Transverse colon (tissue), 4 donors: ENCODE results near the gene CFAP126. TPM values are rescaled to one million over a fixed set of nuclear protein-coding genes. Genes with fewer than 3 reads are reported as not detected.
A peak's percentile ranks its signal among the peaks of the same experiment; 100 is the strongest.
"Not testable (repeated sequence)": the region's sequence is repeated elsewhere in the genome, so short reads cannot be mapped to it uniquely, and the experiment has no call there.

Source experiments
- DNase-seq: peaks from one replicate; pipeline ENCODE4 v3.0.0-alpha.2; 2019
- H3K27ac ChIP-seq, 4 donors: fragments of 200-600 bp; sonication (generic); 2 replicates each; pipeline ENCODE4 v1.5.1; 2016 to 2018; ENCODE audit warnings: inconsistent platforms in 4 of 4
- H3K27me3 ChIP-seq: fragments of 200-600 bp; sonication (generic); 2 replicates; pipeline ENCODE4 v1.5.1; 2017; ENCODE audit warnings: inconsistent platforms
- H3K36me3 ChIP-seq, 4 donors: fragments of 200-600 bp; sonication (generic); 2 replicates each; pipeline ENCODE4 v1.5.1; 2017 to 2019; ENCODE audit warnings: inconsistent platforms in 4 of 4
- H3K4me1 ChIP-seq, 4 donors: fragments of 200-600 bp; sonication (generic); 2 replicates each; pipeline ENCODE4 v1.5.1; 2017 to 2020; ENCODE audit warnings: inconsistent platforms in 4 of 4
- H3K4me3 ChIP-seq, 4 donors: fragments of 200-600 bp; sonication (generic); 1 replicate in 1 of 4; 2 replicates in 3 of 4; pipeline versions ENCODE4 v1.5.1 to v1.6.1; 2017 to 2019; ENCODE audit warnings: inconsistent platforms in 4 of 4
- H3K9me3 ChIP-seq, 2 donors: fragments of 200-600 bp; sonication (generic); 2 replicates each; pipeline ENCODE4 v1.5.1; 2017 to 2019; ENCODE audit warnings: inconsistent platforms in 2 of 2
- CTCF ChIP-seq, 5 experiments: fragments of 200-600 bp in 3 of 5; fragments of 450-650 bp in 2 of 5; sonication (generic) in 3 of 5; IDR thresholded peaks; 1 replicate in 2 of 5; 2 replicates in 3 of 5; pipeline ENCODE4 v1.5.1; 2016 to 2017; ENCODE audit warnings: antibody characterized with exemption in 5 of 5, inconsistent platforms in 3 of 5, mild to moderate bottlenecking in 2 of 5, moderate library complexity in 1 of 5
- EP300 ChIP-seq: sonication (generic); formaldehyde crosslinking; IDR thresholded peaks from one replicate; pipeline ENCODE4 v1.6.1; 2017; ENCODE audit warnings: antibody characterized with exemption, low read depth
- POLR2A ChIP-seq: fragments of 450-650 bp; IDR thresholded peaks from one replicate; pipeline ENCODE4 v1.6.1; 2016; ENCODE audit warnings: antibody characterized with exemption, mild to moderate bottlenecking, moderate library complexity
- POLR2AphosphoS5 ChIP-seq, 3 donors: sonication (generic); formaldehyde crosslinking; IDR thresholded peaks; one replicate each; pipeline ENCODE4 v1.6.1; 2016; ENCODE audit warnings: antibody characterized with exemption in 3 of 3
- WGBS, 2 donors: methylation state at CpG; one replicate each; pipeline ENCODE4 v1.1.5; 2018; ENCODE audit warnings: low coverage in 1 of 2; 5-methylcytosine and 5-hydroxymethylcytosine counted together
- in situ Hi-C, 4 donors: fragments of 200-750 bp; cut with MboI; loops; one replicate each; pipeline versions ENCODE4 v1.15.0 to v1.15.1; 2017; ENCODE audit warnings: low sequenced_read_pairs in 3 of 4, low pct_ligation_motif_present in 1 of 4, low pct_unique_long_range_greater_than_20kb in 1 of 4
- intact Hi-C: fragments of 100-400 bp; cut with DNase I; formaldehyde crosslinking; loops from one replicate; pipeline ENCODE4 v1.15.1; 2023; ENCODE audit warnings: low total_unique reads
- total RNA-seq, 4 donors: library from RNA; depleted of rRNA; stranded (reverse); fragments of >200 nt; gene quantifications; one replicate each; pipeline ENCODE4 v1.1.0, GENCODE V29; 2016

The CFAP126 gene
- total RNA-seq, 4 donors from 2014 or later, result not detected

- Histone ChIP-seq H3K9me3 (no peaks in the 10 kb centered on the region), H3K27ac (no peak overlapping the region), H3K27me3 (no peaks in the 10 kb centered on the region), H3K36me3 (no peaks in the 10 kb centered on the region), H3K4me3 (no peak overlapping the region), H3K4me1 (peaks cover 0 to 17% (median 0%) of the 10 kb centered on the region in 4 donors)
- no peak for DNase-seq
- WGBS, 2 donors, result 89 to 100% methylated on average over 3 to 6 of the region's 6 CpGs
- no peak for TF ChIP-seq EP300
- TF ChIP-seq POLR2A, result no peak
- TF ChIP-seq POLR2AphosphoS5 (IDR thresholded peaks at IDR 0.05), result no peak
- in situ Hi-C loops, result no loop called here
- intact Hi-C loops, result no loop called here
Measured at GRCh38 chr1:161407451-161407985, 39.8 kb upstream of the CFAP126 start.

DNA sequence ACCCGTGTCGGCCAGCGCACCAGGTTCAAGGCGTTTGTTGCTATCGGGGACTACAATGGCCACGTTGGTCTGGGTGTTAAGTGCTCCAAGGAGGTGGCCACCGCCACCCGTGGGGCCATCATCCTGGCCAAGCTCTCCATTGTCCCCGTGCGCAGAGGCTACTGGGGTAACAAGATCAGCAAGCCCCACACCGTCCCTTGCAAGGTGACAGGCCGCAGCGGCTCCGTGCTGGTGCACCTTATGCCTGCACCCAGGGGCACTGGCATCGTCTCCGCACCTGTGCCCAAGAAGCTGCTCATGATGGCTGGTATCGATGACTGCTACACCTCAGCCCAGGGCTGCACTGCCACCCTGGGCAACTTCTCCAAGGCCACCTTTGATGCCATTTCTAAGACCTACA lies 38.9 kb upstream of the CFAP126 start:
- in situ Hi-C loops, intact Hi-C loops, DNase-seq, H3K27ac ChIP-seq, H3K4me3 ChIP-seq, H3K36me3 ChIP-seq, H3K27me3 ChIP-seq, H3K9me3 ChIP-seq: not testable (repeated sequence)
- H3K4me1 ChIP-seq, result peaks cover 0 to 17% (median 0%) of the 10 kb centered on the region in 4 donors
- 97% methylated on average over 15 of the region's 17 CpGs; no CpG with 5 or more reads in 1 of the 2 donors for WGBS, 2 donors

DNA sequence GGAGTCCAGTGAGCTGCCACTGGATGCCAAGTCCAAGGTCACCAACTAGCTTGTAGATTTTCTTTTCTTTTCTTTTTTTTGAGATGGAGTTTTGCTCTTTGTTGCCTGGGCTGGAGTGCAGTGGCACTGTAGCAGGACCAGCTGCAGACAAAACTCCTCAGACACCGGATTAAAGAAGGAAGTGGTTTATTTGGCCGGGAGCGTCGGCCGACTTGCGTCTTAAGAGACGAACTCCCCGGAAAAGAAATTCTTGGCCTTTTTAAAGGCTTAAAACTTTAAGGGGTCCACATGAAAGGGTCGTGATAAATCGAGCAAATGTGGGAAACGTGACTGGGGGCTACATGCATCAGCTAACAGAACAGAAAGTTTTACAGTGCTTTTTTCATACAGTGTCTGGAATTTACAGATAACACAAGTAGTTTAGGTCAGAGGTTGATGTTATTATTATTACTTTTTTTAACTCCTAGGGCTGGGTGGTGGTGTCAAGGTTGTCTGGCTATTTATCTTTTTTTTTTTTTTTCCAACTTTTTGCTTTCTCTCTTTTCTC lies 36.4 kb upstream of the CFAP126 start:
- Histone ChIP-seq H3K4me1 (peaks cover 4 to 13% (median 5%) of the 10 kb centered on the region in 4 donors), H3K27ac (no peak overlapping the region), H3K36me3 (no peaks in the 10 kb centered on the region), H3K27me3 (no peaks in the 10 kb centered on the region), H3K9me3 (no peaks in the 10 kb centered on the region), H3K4me3 (no peak overlapping the region)
- no peak for TF ChIP-seq CTCF (IDR thresholded peaks at IDR 0.05)
- no peak for TF ChIP-seq POLR2A
- no peak for TF ChIP-seq EP300
- no peak for TF ChIP-seq POLR2AphosphoS5 (IDR thresholded peaks at IDR 0.05)
- in situ Hi-C loops, result no loop called here
- intact Hi-C loops, result no loop called here
- DNase-seq, result no peak
- WGBS, 2 donors, result 76 to 80% methylated on average over 3 to 11 of the region's 11 CpGs

DNA sequence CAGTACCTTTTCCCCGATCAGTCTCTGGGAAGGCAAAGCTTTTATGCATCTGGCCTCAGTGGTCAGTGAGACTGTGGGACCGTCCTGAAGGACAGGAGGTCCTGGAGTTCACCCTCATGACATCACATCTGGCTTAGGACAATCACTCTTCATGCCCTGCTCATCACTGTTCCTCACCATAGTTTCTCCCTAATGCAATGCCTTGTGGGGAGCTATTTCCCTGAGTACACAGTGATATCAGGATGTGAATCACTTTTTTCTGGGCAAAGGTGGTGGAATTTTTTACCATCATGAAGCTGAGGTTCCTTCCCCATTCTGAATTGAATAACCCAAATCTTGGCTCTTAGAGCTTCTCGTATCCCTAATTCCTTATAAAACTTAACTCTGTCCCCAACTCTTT lies 34.8 kb upstream of the CFAP126 start:
- DNase-seq, result no peak
- H3K27me3 ChIP-seq, result no peaks in the 10 kb centered on the region
- in situ Hi-C loops, result no loop called here
- peaks cover 9 to 20% (median 11%) of the 10 kb centered on the region in 4 donors for H3K4me1 ChIP-seq
- 87 to 96% methylated on average over 3 of the region's 3 CpGs for WGBS, 2 donors
- intact Hi-C loops, result no loop called here
- no peaks in the 10 kb centered on the region for H3K36me3 ChIP-seq
- no peaks in the 10 kb centered on the region for H3K9me3 ChIP-seq
- TF ChIP-seq CTCF (IDR thresholded peaks at IDR 0.05) (no peak), POLR2A (no peak)
- no peak overlapping the region for H3K4me3 ChIP-seq
- no peak overlapping the region for H3K27ac ChIP-seq

DNA sequence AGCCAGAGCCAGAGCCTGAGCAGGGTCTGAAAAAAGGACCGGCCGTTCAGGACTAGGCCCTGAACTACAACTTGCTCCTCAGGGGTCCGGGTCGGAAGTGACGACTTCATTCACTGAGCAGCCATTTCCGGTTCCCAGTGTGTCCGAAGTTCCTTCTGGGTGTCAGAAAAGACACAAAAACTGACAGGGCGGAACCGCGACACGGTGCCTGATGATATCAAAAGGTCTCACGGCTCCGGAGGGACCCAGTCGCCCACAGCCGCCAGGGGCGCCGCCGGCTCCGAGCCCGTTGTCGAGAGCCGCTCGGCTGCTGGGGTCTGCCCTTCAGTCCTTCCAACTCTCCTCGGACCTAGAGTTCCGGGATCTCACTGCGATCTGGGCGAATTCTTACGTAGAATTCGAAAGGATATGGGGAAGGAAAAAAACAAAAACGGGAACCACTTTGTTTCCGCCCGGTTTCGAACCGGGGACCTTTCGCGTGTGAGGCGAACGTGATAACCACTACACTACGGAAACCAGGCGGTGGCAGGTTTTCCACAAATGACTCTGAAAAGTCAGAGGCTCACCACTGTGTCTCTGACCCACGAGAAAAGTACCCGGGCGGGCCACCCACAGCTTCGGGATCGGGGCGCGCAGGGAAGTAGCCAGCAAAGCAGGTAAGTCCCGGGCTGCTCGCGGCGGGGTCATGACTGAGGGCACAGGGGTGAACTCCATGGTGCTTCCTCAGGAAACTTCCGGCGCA lies 31.8 kb upstream of the CFAP126 start:
- Histone ChIP-seq H3K27ac (peak overlapping the region; percentile 98 to 100 (median 100)), H3K36me3 (no peaks in the 10 kb centered on the region), H3K27me3 (no peaks in the 10 kb centered on the region), H3K4me1 (peaks cover 9 to 20% (median 11%) of the 10 kb centered on the region in 4 donors), H3K4me3 (peak overlapping the region; percentile 49 to 92 (median 77)), H3K9me3 (no peaks in the 10 kb centered on the region)
- peak; percentile 40 to 79 (median 54) for TF ChIP-seq CTCF (IDR thresholded peaks at IDR 0.05)
- TF ChIP-seq EP300, result no peak
- TF ChIP-seq POLR2A, result peak; percentile 74
- peak; percentile 35 to 58 (median 52) for TF ChIP-seq POLR2AphosphoS5 (IDR thresholded peaks at IDR 0.05)
- peak; percentile 91 for DNase-seq
- in situ Hi-C loops, result loop anchor here in 1 of 4 donors (25.0 kb wide), 1 partner anchor 187 kb away; the partner anchor contains the start of genes APOA2, FCER1G and NDUFS2
- intact Hi-C loops, result no loop called here
- 0% methylated on average over 2 to 52 of the region's 53 CpGs for WGBS, 2 donors
